Subcutaneous abdominal adipose tissue (tissue), 5 donors: ENCODE results near the gene MRFAP1.

ENCODE experiments used
- H3K27ac ChIP-seq: one replicate; pipeline ENCODE4 v1.7.0; 2013; ENCODE audit warnings: low read depth, mild to moderate bottlenecking, inconsistent platforms, low read length, moderate library complexity
- H3K27me3 ChIP-seq, 5 donors: one replicate each; pipeline ENCODE4 v1.7.0; 2013; ENCODE audit warnings: low read length in 5 of 5, inconsistent platforms in 1 of 5; ENCODE audit not compliant: control insufficient read depth in 5 of 5, insufficient read depth in 4 of 5
- H3K36me3 ChIP-seq, 5 donors: one replicate each; pipeline ENCODE4 v1.7.0; 2013; ENCODE audit warnings: low read length in 5 of 5; ENCODE audit not compliant: control insufficient read depth in 5 of 5, insufficient read depth in 5 of 5
- H3K4me1 ChIP-seq, 5 donors: one replicate each; pipeline ENCODE4 v1.7.0; 2013; ENCODE audit warnings: low read length in 5 of 5, mild to moderate bottlenecking in 3 of 5, moderate library complexity in 1 of 5; ENCODE audit not compliant: control insufficient read depth in 5 of 5, insufficient read depth in 5 of 5
- H3K4me3 ChIP-seq, 5 donors: one replicate each; pipeline ENCODE4 v1.7.0; 2013; ENCODE audit warnings: low read length in 5 of 5, low read depth in 1 of 5
- H3K9ac ChIP-seq, 5 donors: one replicate each; pipeline ENCODE4 v1.7.0; 2013; ENCODE audit warnings: low read length in 5 of 5, mild to moderate bottlenecking in 4 of 5, moderate library complexity in 3 of 5
- H3K9me3 ChIP-seq, 5 donors: one replicate each; pipeline ENCODE4 v1.7.0; 2013; ENCODE audit warnings: low read length in 5 of 5; ENCODE audit not compliant: control insufficient read depth in 5 of 5
- donor health status: healthy.
- donor health status: healthy.
- donor health status: healthy.
- donor health status: healthy.
- donor health status: healthy.

Gene MRFAP1

GRCh38 chr4:6640292-6641163, at the start of gene MRFAP1:
TSS of gene MRFAP1 (plus strand) at chr4:6640685. CDS start at chr4:6640863, 178 bp downstream.
- peaks cover 7 to 31% (median 24%) of the 10 kb centered on the region in 5 donors for H3K4me1 ChIP-seq
- peak within 1 kb of the TSS; percentile 95 for H3K27ac ChIP-seq
- H3K4me3 ChIP-seq: peak within 1 kb of the TSS; percentile 64 to 98 (median 97)
- H3K27me3 ChIP-seq: no peaks in the 10 kb centered on the region
- no peaks in the 10 kb centered on the region for H3K9me3 ChIP-seq
- peaks cover 0 to 17% (median 12%) of the 10 kb centered on the region in 5 donors for H3K36me3 ChIP-seq
- peak within 1 kb of the TSS; percentile 84 to 99 (median 95) for H3K9ac ChIP-seq

DNA sequence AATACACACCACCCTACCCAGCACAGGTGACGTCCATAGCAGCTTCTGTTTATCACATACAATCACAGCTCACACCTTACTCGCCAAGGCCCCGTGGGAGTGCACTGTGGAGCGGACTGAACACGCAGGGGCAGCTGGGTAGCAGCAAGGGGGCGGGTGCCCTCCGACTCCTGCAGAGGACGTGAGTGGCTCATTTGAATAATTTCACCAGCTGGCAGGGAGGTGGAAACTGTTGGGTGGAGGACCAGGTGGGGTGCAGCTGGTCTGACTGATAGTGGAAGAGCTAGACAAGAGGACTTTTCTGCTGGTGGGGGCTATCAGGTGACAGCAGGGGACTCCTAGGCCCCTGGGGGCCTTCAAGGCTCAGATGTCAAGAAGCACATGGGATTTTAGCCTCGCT, 49.2 kb upstream of the MRFAP1 start:
- no peaks in the 10 kb centered on the region for H3K27me3 ChIP-seq
- H3K4me3 ChIP-seq: no peak overlapping the region
- no peaks in the 10 kb centered on the region for H3K9me3 ChIP-seq
- peaks cover 0 to 74% (median 44%) of the 10 kb centered on the region in 5 donors for H3K36me3 ChIP-seq
- H3K4me1 ChIP-seq: no peaks in the 10 kb centered on the region
- H3K9ac ChIP-seq: no peak overlapping the region
- H3K27ac ChIP-seq: no peak overlapping the region

DNA sequence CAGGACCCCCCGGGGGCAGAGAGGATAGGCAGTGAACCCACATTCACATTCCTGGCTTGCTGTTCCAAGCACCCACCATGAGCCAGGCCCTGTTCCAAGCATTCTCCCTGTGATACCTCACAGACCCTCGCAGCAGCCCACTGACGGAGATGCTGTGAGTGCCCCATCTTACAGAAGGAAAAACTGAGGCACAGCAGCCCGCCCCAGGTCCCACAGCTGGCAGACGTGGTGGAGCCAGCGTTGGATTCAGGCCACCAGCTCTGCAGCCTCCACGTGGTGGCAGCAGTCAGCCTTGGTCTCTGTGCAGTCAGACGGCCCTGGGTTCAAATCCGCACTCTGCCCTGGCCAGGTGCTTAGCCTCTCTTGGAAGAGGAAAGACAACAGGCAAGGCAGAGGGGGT, 48.7 kb upstream of the MRFAP1 start:
- Histone ChIP-seq H3K4me3 (no peak overlapping the region), H3K9ac (no peak overlapping the region), H3K27me3 (no peaks in the 10 kb centered on the region), H3K36me3 (peaks cover 0 to 76% (median 44%) of the 10 kb centered on the region in 5 donors), H3K9me3 (no peaks in the 10 kb centered on the region), H3K4me1 (no peaks in the 10 kb centered on the region), H3K27ac (no peak overlapping the region)

DNA sequence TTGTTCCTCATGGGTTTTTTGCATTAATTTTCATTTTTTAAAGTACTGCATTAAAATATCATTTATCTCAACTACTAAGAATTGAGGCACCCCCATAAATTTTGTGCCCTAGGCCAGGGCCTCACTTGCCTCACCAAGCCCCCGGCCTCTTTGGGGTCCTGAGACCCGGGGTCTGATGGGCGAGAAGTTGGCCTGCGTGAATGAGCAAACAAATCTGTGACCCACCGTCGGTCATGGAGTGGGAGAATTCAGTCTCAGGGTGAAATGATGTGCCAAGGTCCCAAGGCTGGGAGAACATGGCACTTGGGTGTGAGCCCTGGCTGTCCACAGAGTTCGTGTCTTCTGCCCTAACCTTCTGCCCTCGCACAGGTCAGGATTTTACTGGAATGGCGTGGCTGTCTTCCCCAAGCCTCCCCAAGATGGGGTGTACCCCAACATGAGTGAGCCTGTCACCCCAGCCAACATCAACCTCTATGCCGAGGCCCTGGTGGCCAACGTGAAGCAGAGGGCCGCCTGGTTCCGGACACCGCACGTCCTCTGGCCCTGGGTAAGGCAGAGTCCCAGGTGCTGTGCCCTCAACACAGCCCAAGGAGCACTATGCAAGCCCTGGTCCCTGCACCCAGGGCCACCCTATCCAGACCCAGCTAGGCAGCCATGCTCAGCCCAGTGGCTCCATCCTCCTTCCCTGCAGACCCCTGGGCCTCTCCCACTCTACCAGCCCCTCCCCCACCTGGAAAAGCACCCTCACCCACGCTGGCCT, 47.5 kb upstream of the MRFAP1 start:
- Histone ChIP-seq H3K4me1 (no peaks in the 10 kb centered on the region), H3K36me3 (peaks cover 0 to 81% (median 49%) of the 10 kb centered on the region in 5 donors), H3K4me3 (no peak overlapping the region), H3K27ac (no peak overlapping the region), H3K9me3 (no peaks in the 10 kb centered on the region), H3K9ac (no peak overlapping the region), H3K27me3 (no peaks in the 10 kb centered on the region)

GRCh38 chr4:6594341-6594740, 46.1 kb upstream of the MRFAP1 start:
- no peak overlapping the region for H3K9ac ChIP-seq
- H3K36me3 ChIP-seq: peaks cover 0 to 83% (median 47%) of the 10 kb centered on the region in 5 donors
- no peak overlapping the region for H3K27ac ChIP-seq
- no peak overlapping the region for H3K4me3 ChIP-seq
- H3K27me3 ChIP-seq: peaks cover 0 to 2% (median 0%) of the 10 kb centered on the region in 5 donors
- H3K9me3 ChIP-seq: no peaks in the 10 kb centered on the region
- peaks cover 0 to 3% (median 0%) of the 10 kb centered on the region in 5 donors for H3K4me1 ChIP-seq

DNA sequence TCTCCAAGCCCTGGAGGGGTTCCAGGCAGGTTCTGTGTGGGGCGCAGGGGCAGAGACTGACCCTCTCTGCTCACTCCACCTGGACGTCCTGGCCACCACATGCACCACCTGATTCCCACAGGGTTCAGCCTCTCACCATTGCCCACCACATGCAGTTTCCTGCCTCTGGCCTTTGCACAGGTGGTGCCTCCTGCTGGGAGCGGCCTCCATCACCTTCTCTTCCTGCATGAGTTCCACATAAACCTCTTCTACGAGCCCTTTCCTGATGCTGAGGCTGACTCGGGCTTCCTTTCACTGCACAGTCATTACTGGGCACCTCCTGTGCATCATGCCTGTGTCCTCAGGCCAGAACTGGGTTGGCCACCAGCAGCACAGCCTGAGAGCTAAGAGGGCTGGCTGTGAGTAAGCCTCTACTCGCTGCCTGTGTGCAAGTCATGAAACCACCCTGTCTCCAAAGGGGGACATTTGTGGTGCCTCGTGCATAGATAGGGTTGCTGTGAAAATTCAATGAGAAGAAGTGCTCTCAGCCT, 45.6 kb upstream of the MRFAP1 start:
- Histone ChIP-seq H3K9me3 (no peaks in the 10 kb centered on the region), H3K27me3 (peaks cover 0 to 2% (median 0%) of the 10 kb centered on the region in 5 donors), H3K4me3 (no peak overlapping the region), H3K36me3 (peaks cover 0 to 82% (median 49%) of the 10 kb centered on the region in 5 donors), H3K27ac (no peak overlapping the region), H3K9ac (no peak overlapping the region), H3K4me1 (peaks cover 0 to 3% (median 0%) of the 10 kb centered on the region in 5 donors)

DNA sequence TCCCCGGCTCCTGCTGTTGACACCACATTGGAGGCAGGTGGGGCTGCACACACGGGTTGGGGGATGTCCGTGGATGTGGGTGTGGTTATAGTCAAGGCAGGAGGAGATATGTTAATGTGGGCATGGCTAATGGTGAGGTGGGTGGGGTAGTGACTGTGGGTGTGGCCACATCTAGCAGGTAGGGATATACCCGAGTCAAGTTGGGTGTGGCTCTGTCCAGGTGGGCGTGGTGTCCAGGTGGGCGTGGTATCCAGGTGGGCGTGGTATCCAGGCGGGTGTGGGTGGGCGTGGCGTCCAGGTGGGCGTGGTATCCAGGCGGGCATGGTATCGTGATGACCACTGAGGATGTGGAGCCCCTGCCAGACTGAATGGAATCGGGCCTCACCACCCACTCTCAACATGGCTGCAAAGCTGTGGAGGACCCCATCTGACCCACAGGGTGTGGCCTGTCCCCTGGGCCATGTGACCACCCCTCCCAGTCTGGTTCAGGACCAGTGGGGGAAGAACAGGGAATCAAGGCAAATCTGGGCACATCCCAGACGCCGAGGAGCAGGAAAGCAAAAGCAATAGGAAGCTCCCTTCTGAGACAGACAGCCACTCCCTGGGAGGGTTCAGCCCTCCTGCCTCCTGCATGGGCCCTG, 44.5 kb upstream of the MRFAP1 start:
- Histone ChIP-seq H3K9ac (no peak overlapping the region), H3K27ac (no peak overlapping the region), H3K36me3 (peaks cover 0 to 83% (median 54%) of the 10 kb centered on the region in 5 donors), H3K27me3 (peaks cover 0 to 2% (median 0%) of the 10 kb centered on the region in 5 donors), H3K4me3 (no peak overlapping the region), H3K9me3 (no peaks in the 10 kb centered on the region), H3K4me1 (peaks cover 0 to 3% (median 0%) of the 10 kb centered on the region in 5 donors)

GRCh38 chr4:6596948-6597347, 43.5 kb upstream of the MRFAP1 start:
- H3K27ac ChIP-seq: no peak overlapping the region

DNA sequence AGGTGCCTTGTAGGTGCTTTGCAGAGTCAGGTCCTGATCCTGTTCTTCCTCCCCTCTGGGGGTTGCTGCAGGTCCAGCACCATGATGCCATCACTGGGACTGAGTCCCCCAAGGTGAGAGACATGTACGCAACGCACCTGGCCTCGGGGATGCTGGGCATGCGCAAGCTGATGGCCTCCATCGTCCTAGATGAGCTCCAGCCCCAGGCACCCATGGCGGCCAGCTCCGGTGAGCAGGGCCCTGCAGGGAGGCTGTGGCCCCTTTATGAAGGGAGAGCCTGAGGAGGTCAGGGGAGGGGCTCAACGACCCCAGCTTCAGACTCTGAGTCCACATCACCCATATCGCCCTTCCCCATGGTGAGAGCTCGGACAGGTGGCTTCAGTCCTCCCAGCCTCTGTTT, 42.4 kb upstream of the MRFAP1 start:
- Histone ChIP-seq H3K4me3 (no peak overlapping the region), H3K9ac (no peak overlapping the region), H3K36me3 (peaks cover 0 to 90% (median 62%) of the 10 kb centered on the region in 5 donors), H3K4me1 (peaks cover 0 to 3% (median 0%) of the 10 kb centered on the region in 5 donors), H3K9me3 (peaks cover 0 to 6% (median 6%) of the 10 kb centered on the region in 5 donors), H3K27ac (no peak overlapping the region), H3K27me3 (peaks cover 0 to 2% (median 0%) of the 10 kb centered on the region in 5 donors)

More at GRCh38 chr4:6596948-6597347, 43.5 kb upstream of the MRFAP1 start:
- Histone ChIP-seq H3K4me3 (no peak overlapping the region), H3K9ac (no peak overlapping the region), H3K36me3 (peaks cover 0 to 83% (median 57%) of the 10 kb centered on the region in 5 donors), H3K27me3 (peaks cover 0 to 2% (median 0%) of the 10 kb centered on the region in 5 donors), H3K9me3 (peaks cover 0 to 4% (median 1%) of the 10 kb centered on the region in 5 donors), H3K4me1 (peaks cover 0 to 3% (median 0%) of the 10 kb centered on the region in 5 donors)
